H1 (cell line): ENCODE data around the gene DHRS7B. TPM values are rescaled to one million over a fixed set of nuclear protein-coding genes. Genes with fewer than 3 reads are reported as not detected.
"Not testable (repeated sequence)": the region's sequence is repeated elsewhere in the genome, so short reads cannot be mapped to it uniquely, and the experiment has no call there.

Source experiments
- CTCF ChIA-PET: fragments of 300-600 bp; sonication (Branson Sonifier 250); formaldehyde crosslinking; loops from one replicate; lab custom pipeline; 2021; ENCODE audit not compliant: partially characterized antibody; lab: Charles Lee
- POLR2A ChIA-PET: fragments of 300-600 bp; sonication (Branson Sonifier 250); formaldehyde crosslinking; loops from one replicate; lab custom pipeline; 2021; ENCODE audit warnings: inconsistent platforms; ENCODE audit not compliant: partially characterized antibody; lab: Charles Lee
- DNase-seq, 2 experiments: peaks; one replicate each; pipeline versions ENCODE4 v3.0.0 to v3.0.0-alpha.2; 2010 to 2022; ENCODE audit warnings: low spot score in 2 of 2, low read depth in 1 of 2, mixed read lengths in 1 of 2
- FAIRE-seq: peaks from 2 replicates; lab custom pipeline; 2011; peaks lifted over from hg19 to GRCh38; lab: Jason Lieb, UNC
- H2AFZ ChIP-seq: 2 replicates; pipeline ENCODE4 v1.8.1; 2012; ENCODE audit warnings: low read length, inconsistent platforms
- H2AK5ac ChIP-seq: 2 replicates; pipeline ENCODE4 v1.6.1; 2013; ENCODE audit warnings: low read depth, low read length
- H2BK120ac ChIP-seq: replicated peaks from 2 replicates; pipeline ENCODE3; 2013; ENCODE audit warnings: low read depth, low read length, inconsistent platforms
- H2BK12ac ChIP-seq: 2 replicates; pipeline ENCODE4 v1.6.1; 2013; ENCODE audit warnings: low read depth, low read length
- H2BK15ac ChIP-seq: 2 replicates; pipeline ENCODE4 v1.6.1; 2013; ENCODE audit warnings: low read length
- H2BK20ac ChIP-seq: 2 replicates; pipeline ENCODE4 v1.6.1; 2013; ENCODE audit warnings: low read length
- H2BK5ac ChIP-seq: 2 replicates; pipeline ENCODE4 v1.6.1; 2013; ENCODE audit warnings: low read depth, low read length
- H3K14ac ChIP-seq: 2 replicates; pipeline ENCODE4 v1.6.1; 2013; ENCODE audit warnings: inconsistent platforms; ENCODE audit not compliant: insufficient read length
- H3K18ac ChIP-seq: 2 replicates; pipeline ENCODE4 v1.6.1; 2013; ENCODE audit warnings: low read length; ENCODE audit errors: extremely low read depth
- H3K23ac ChIP-seq: 2 replicates; pipeline ENCODE4 v1.6.1; 2013; ENCODE audit warnings: inconsistent platforms; ENCODE audit not compliant: insufficient read length
- H3K23me2 ChIP-seq: 2 replicates; pipeline ENCODE4 v1.6.1; 2013; ENCODE audit warnings: low read depth, low read length
- H3K27ac ChIP-seq: 2 replicates; pipeline ENCODE4 v1.6.1; 2011; ENCODE audit warnings: low read depth, low read length, inconsistent platforms
- H3K27me3 ChIP-seq, 4 experiments: replicated peaks in 1 of 4; 1 replicate in 1 of 4; 2 replicates in 3 of 4; pipeline versions ENCODE4 v1.6.1 to v1.8.1; 2011 to 2013; ENCODE audit warnings: low read length in 3 of 4, mild to moderate bottlenecking in 3 of 4, inconsistent platforms in 2 of 4, mixed read lengths in 2 of 4, moderate library complexity in 1 of 4; ENCODE audit not compliant: control insufficient read depth in 3 of 4, insufficient read depth in 3 of 4; ENCODE audit errors: extremely low read depth in 1 of 4
- H3K36me3 ChIP-seq, 4 experiments: 2 replicates each; pipeline versions ENCODE4 v1.6.1 to v1.8.1; 2011 to 2013; ENCODE audit warnings: mild to moderate bottlenecking in 4 of 4, low read length in 3 of 4, moderate library complexity in 2 of 4, control low read depth in 1 of 4, inconsistent platforms in 1 of 4; ENCODE audit not compliant: insufficient read depth in 4 of 4, control insufficient read depth in 2 of 4
- H3K4ac ChIP-seq: replicated peaks from 2 replicates; pipeline ENCODE3; 2013; ENCODE audit warnings: low read length, low read depth, mixed read lengths, inconsistent platforms; ENCODE audit not compliant: insufficient read length
- H3K4me1 ChIP-seq, 4 experiments: replicated peaks in 1 of 4; 1 replicate in 1 of 4; 2 replicates in 3 of 4; pipeline versions ENCODE4 v1.6.1 to v1.8.1; 2011 to 2013; ENCODE audit warnings: low read length in 3 of 4, inconsistent platforms in 2 of 4, mixed read lengths in 1 of 4; ENCODE audit not compliant: insufficient read depth in 4 of 4, control insufficient read depth in 3 of 4
- H3K4me2 ChIP-seq, 2 experiments: 2 replicates each; pipeline versions ENCODE4 v1.6.1 to v1.8.1; 2011 to 2013; ENCODE audit warnings: low read depth in 2 of 2, low read length in 2 of 2, control low read depth in 1 of 2, inconsistent platforms in 1 of 2, mild to moderate bottlenecking in 1 of 2; ENCODE audit not compliant: insufficient read depth in 1 of 2
- H3K4me3 ChIP-seq, 4 experiments: fragments of 200-600, 300-600 bp in 1 of 4; sonication (generic), shearing (Covaris generic), sonication (Bioruptor Twin) in 1 of 4; 2 replicates each; pipeline versions ENCODE4 v1.5.1 to v1.8.1; 2011 to 2016; ENCODE audit warnings: low read length in 4 of 4, low read depth in 3 of 4, control low read depth in 2 of 4, inconsistent platforms in 2 of 4, mild to moderate bottlenecking in 2 of 4, mixed read lengths in 1 of 4, moderate library complexity in 1 of 4; ENCODE audit not compliant: insufficient read depth in 2 of 4; ENCODE audit errors: extremely low read depth in 1 of 4
- H3K56ac ChIP-seq: replicated peaks from 2 replicates; pipeline ENCODE3; 2013; ENCODE audit warnings: low read depth, mild to moderate bottlenecking, mixed read lengths, low read length, inconsistent platforms; ENCODE audit not compliant: insufficient read length
- H3K79me1 ChIP-seq: 2 replicates; pipeline ENCODE4 v1.6.1; 2013; ENCODE audit warnings: low read depth, low read length, control low read depth
- H3K79me2 ChIP-seq, 2 experiments: 2 replicates each; pipeline versions ENCODE4 v1.6.1 to v1.8.1; 2012 to 2013; ENCODE audit warnings: low read length in 2 of 2, mild to moderate bottlenecking in 2 of 2, inconsistent platforms in 1 of 2; ENCODE audit not compliant: insufficient read depth in 2 of 2, control insufficient read depth in 1 of 2
- H3K9ac ChIP-seq, 4 experiments: replicated peaks in 1 of 4; 1 replicate in 1 of 4; 2 replicates in 3 of 4; pipeline versions ENCODE4 v1.6.1 to v1.8.1; 2011 to 2013; ENCODE audit warnings: low read depth in 3 of 4, low read length in 3 of 4, control low read depth in 2 of 4, mild to moderate bottlenecking in 2 of 4, moderate library complexity in 2 of 4, inconsistent platforms in 1 of 4; ENCODE audit errors: extremely low read depth in 1 of 4
- H3K9me3 ChIP-seq, 2 experiments: 2 replicates each; pipeline versions ENCODE4 v1.6.1 to v1.8.1; 2012 to 2013; ENCODE audit warnings: mild to moderate bottlenecking in 2 of 2, moderate library complexity in 2 of 2, control low read depth in 1 of 2, inconsistent platforms in 1 of 2, low read depth in 1 of 2, low read length in 1 of 2, mixed read lengths in 1 of 2; ENCODE audit not compliant: insufficient read depth in 2 of 2
- H4K20me1 ChIP-seq, 2 experiments: replicated peaks in 1 of 2; 2 replicates each; pipeline versions ENCODE3 to v1.8.1; 2011 to 2013; ENCODE audit warnings: inconsistent platforms in 2 of 2, low read length in 2 of 2, mild to moderate bottlenecking in 1 of 2; ENCODE audit not compliant: insufficient read depth in 2 of 2, control insufficient read depth in 1 of 2
- H4K5ac ChIP-seq: 2 replicates; pipeline ENCODE4 v1.6.1; 2013; ENCODE audit warnings: low read length, low read depth, mixed read lengths, inconsistent platforms; ENCODE audit not compliant: insufficient read length
- H4K8ac ChIP-seq: 2 replicates; pipeline ENCODE4 v1.8.0; 2013; ENCODE audit warnings: mild to moderate bottlenecking, moderate library complexity, low read length, inconsistent platforms; ENCODE audit not compliant: insufficient read depth; ENCODE audit errors: extremely low read depth
- H4K91ac ChIP-seq: replicated peaks from 2 replicates; pipeline ENCODE3; 2013; ENCODE audit warnings: low read length, mixed read lengths, inconsistent platforms; ENCODE audit not compliant: insufficient read length
- WGBS, 2 experiments: shearing (Covaris generic) in 1 of 2; methylation state at CpG; one replicate each; pipeline versions ENCODE4 v1.1.6 to v1.1.7; 2013 to 2015; ENCODE audit warnings: low lambda C conversion rate in 2 of 2, mixed read lengths in 2 of 2, inconsistent platforms in 1 of 2, low coverage in 1 of 2, missing lambda C conversion rate in 1 of 2; ENCODE audit not compliant: insufficient replicate concordance in 2 of 2, insufficient coverage in 1 of 2, insufficient read length in 1 of 2; ENCODE audit errors: extremely low coverage in 1 of 2, missing lambda C conversion rate in 1 of 2; 5-methylcytosine and 5-hydroxymethylcytosine counted together
- polyA plus RNA-seq, 7 experiments: library from polyadenylated mRNA; depleted of rRNA in 3 of 7; stranded (reverse) in 5 of 7; unstranded in 2 of 7; fragments of >200 nt in 5 of 7; fragments of 200-250 nt in 2 of 7; gene quantifications; 1 replicate in 5 of 7; 2 replicates in 1 of 7; 4 replicates in 1 of 7; pipeline versions ENCODE4 v1.2.1 to v1.2.3, GENCODE V29; 2011 to 2013; ENCODE audit warnings: missing spikeins in 2 of 7, mixed read lengths in 2 of 7
- total RNA-seq: library from RNA; stranded (reverse); fragmentation: NEBNext Ultra II Directional; extraction: Animal tissue kit (Norgen Biotek cat#: 25700); gene quantifications from 2 replicates; pipeline ENCODE4 v1.2.1, GENCODE V29; 2021

Gene DHRS7B
- total and polyA plus RNA-seq, 2 of the 8 experiments (the other 6 are each of a cell fraction or from before 2014, with no cell fraction given) = 11.0 to 27.9 TPM

GRCh38 chr17:21227277-21227676, 100.5 kb downstream of the DHRS7B start:
- not testable (repeated sequence) for H4K5ac ChIP-seq, H2AFZ ChIP-seq, FAIRE-seq, H3K27me3 ChIP-seq, DNase-seq, H2BK20ac ChIP-seq, H3K4ac ChIP-seq, H2BK5ac ChIP-seq, H3K18ac ChIP-seq, H3K36me3 ChIP-seq, H3K14ac ChIP-seq, H3K79me2 ChIP-seq, H3K79me1 ChIP-seq, H3K56ac ChIP-seq, H2BK12ac ChIP-seq, H4K8ac ChIP-seq, H2AK5ac ChIP-seq, H3K4me2 ChIP-seq, H3K23me2 ChIP-seq, H4K20me1 ChIP-seq, H4K91ac ChIP-seq, H3K4me1 ChIP-seq, H3K27ac ChIP-seq, H3K9me3 ChIP-seq, H2BK120ac ChIP-seq, H3K4me3 ChIP-seq, H3K9ac ChIP-seq, H3K23ac ChIP-seq
- peak overlapping the region; percentile 88; the same call in 1 of the 2 replicates for H2BK15ac ChIP-seq
- CTCF ChIA-PET = interaction anchor here (1.0 kb wide), 1 partner anchor 98 kb away, joined by 4 read pairs; no protein-coding TSS in a partner anchor
- 93% methylated on average over 11 of the region's 11 CpGs; no CpG with 5 or more reads in 1 of the 2 experiments for WGBS, 2 experiments
- POLR2A ChIA-PET = interaction anchor here (1.1 kb wide), 2 partner anchors 14 to 43 kb away, joined by 3 read pairs; no protein-coding TSS in a partner anchor
